ENCODE data around the gene SPATA13.

DNA sequence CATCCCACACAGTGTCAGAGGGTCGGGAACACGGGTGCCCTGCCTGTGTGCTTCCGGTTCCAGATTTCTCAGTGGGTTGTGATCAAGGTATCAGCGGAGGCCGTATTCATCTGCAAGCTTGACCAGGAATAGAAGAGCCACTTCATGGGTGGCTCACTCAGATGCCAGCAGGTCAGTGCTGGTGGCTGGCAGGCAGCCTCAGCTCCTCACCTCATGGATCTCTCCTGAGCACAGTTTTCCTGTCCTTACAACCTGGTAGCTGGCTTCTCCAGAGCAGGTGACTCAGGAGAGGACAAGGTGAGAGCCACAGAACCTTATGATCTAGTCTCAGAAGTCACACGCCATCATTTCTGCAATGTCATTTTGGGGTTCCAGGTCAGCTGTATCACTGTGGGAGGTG, 44.8 kb upstream of the SPATA13 start:
- TF ChIP-seq POLR2A (IDR thresholded peaks at IDR 0.05; ENCODE audit: borderline replicate concordance, extremely low read depth, insufficient read depth, insufficient read length) (no peak), EZH2 (IDR thresholded peaks at IDR 0.05) (no peak)

Data from HCT116 (cell line).